Esophagus muscularis mucosa (tissue), 4 donors: ENCODE results near the gene SCN2A. TPM values are rescaled to one million over a fixed set of nuclear protein-coding genes. Genes with fewer than 3 reads are reported as not detected.

Source experiments
- DNase-seq: peaks from one replicate; pipeline ENCODE4 v3.0.0-alpha.2; 2017; ENCODE audit errors: extremely low spot score
- H3K27ac ChIP-seq, 4 donors: fragments of 200-600 bp; sonication (generic); replicated peaks in 1 of 4; 1 replicate in 3 of 4; 2 replicates in 1 of 4; pipeline ENCODE4 v1.5.1; 2016 to 2019; ENCODE audit warnings: mild to moderate bottlenecking in 1 of 4
- H3K27me3 ChIP-seq, 4 donors: fragments of 200-600 bp; sonication (generic); one replicate each; pipeline versions ENCODE4 v1.5.1 to v1.6.0; 2016 to 2019
- H3K36me3 ChIP-seq, 4 donors: fragments of 200-600 bp; sonication (generic); one replicate each; pipeline ENCODE4 v1.5.1; 2016 to 2019
- H3K4me1 ChIP-seq, 4 donors: fragments of 200-600 bp; sonication (generic); one replicate each; pipeline ENCODE4 v1.5.1; 2016 to 2019
- H3K4me3 ChIP-seq, 4 donors: fragments of 200-600 bp; sonication (generic); 1 replicate in 2 of 4; 2 replicates in 2 of 4; pipeline ENCODE4 v1.5.1; 2016 to 2019; ENCODE audit warnings: mild to moderate bottlenecking in 4 of 4, moderate library complexity in 1 of 4
- H3K9me3 ChIP-seq, 4 donors: fragments of 200-600 bp; sonication (generic); 1 replicate in 3 of 4; 2 replicates in 1 of 4; pipeline ENCODE4 v1.5.1; 2016 to 2019
- EP300 ChIP-seq: sonication (generic); formaldehyde crosslinking; IDR thresholded peaks from one replicate; pipeline ENCODE4 v1.6.1; 2017; ENCODE audit warnings: antibody characterized with exemption
- POLR2A ChIP-seq: fragments of 450-650 bp; IDR thresholded peaks from one replicate; pipeline ENCODE4 v1.6.1; 2017; ENCODE audit warnings: antibody characterized with exemption, moderate library complexity, mild to moderate bottlenecking, low read depth
- POLR2AphosphoS5 ChIP-seq, 2 donors: sonication (generic); formaldehyde crosslinking; IDR thresholded peaks; one replicate each; pipeline ENCODE4 v1.6.1; 2017; ENCODE audit warnings: antibody characterized with exemption in 2 of 2
- WGBS: methylation state at CpG from one replicate; pipeline ENCODE4 v1.1.5; 2018; 5-methylcytosine and 5-hydroxymethylcytosine counted together
- intact Hi-C: fragments of 100-400 bp; cut with DNase I; formaldehyde crosslinking; loops from one replicate; pipeline ENCODE4 v1.15.1; 2023
- total RNA-seq, 4 donors: library from RNA; depleted of rRNA; stranded (reverse); fragments of >200 nt; gene quantifications; one replicate each; pipeline versions ENCODE4 v1.1.0 to v1.2.1, GENCODE V29; 2016
- TF ChIP-seq, protein P1 (sequence below), 3 experiments: fragments of 200-600 bp in 2 of 3; fragments of 450-650 bp in 1 of 3; sonication (generic) in 2 of 3; IDR thresholded peaks; one replicate each; pipeline ENCODE4 v1.5.1; 2017 to 2019; ENCODE audit warnings: antibody characterized with exemption in 3 of 3, mild to moderate bottlenecking in 2 of 3, moderate library complexity in 1 of 3

SCN2A gene
- total RNA-seq, 4 donors from 2014 or later: 0.11 to 0.42 (median 0.15) TPM

DNA sequence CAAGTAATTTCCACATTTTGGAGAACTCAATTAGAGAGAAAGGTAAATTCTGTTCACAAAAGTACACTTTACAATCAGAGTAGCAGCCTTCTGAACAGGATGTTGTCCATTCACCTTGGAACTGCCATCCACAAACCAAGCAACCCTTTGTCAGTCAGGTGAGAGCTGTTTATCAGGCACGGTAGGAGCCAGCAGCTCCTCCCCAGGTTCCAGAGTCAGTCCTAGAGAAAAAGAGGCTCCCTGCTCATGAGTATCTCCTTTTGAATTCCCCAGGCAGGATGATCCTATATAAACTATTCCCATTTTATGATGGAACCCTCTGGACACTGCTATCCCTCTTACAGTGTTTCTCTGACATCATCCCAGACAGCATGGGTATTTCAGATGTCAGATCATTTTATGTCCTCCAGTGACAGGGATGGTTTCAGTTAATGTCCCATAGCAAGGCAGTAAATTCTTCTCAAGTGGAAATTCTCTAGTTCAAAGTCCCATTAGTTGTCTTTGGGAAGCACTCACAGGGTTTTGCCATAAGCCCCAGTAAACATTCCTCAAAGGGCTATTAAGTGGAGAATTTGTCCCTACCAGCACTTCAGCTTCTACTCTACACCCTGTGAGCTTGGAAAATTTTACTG, 195.8 kb downstream of the SCN2A start:
- Histone ChIP-seq H3K9me3 (no peaks in the 10 kb centered on the region), H3K27me3 (no peaks in the 10 kb centered on the region), H3K36me3 (no peaks in the 10 kb centered on the region), H3K4me3 (no peak overlapping the region), H3K27ac (no peak overlapping the region), H3K4me1 (no peaks in the 10 kb centered on the region)
- intact Hi-C loops: no loop called here
- no peak for DNase-seq
- TF ChIP-seq EP300 (no peak), POLR2A (no peak), POLR2AphosphoS5 (IDR thresholded peaks at IDR 0.05) (no peak)
- WGBS: 56% methylated on average over 1 of the region's 1 CpG

DNA sequence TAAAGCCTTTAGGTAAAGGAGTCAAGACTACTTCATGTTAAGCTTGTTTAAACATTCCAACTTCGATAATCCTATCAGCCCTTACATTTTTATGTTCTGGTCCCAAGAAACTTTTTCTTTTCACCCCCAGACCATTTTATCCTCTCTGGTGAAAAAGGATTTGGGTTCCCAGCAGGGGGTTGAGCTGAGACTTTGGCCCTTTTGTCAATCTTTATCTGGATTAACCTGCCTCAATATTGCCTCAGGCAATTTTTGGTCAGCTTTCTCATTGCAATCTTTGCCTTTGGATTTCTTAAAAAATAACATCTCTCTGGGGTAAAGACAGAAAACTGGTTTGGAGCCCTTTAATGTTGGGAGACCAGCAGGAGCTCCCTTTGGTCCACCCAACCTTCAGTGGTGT, 196.4 kb downstream of the SCN2A start:
- TF ChIP-seq EP300 (no peak), POLR2A (no peak), POLR2AphosphoS5 (IDR thresholded peaks at IDR 0.05) (no peak)
- TF ChIP-seq, protein P1, sequence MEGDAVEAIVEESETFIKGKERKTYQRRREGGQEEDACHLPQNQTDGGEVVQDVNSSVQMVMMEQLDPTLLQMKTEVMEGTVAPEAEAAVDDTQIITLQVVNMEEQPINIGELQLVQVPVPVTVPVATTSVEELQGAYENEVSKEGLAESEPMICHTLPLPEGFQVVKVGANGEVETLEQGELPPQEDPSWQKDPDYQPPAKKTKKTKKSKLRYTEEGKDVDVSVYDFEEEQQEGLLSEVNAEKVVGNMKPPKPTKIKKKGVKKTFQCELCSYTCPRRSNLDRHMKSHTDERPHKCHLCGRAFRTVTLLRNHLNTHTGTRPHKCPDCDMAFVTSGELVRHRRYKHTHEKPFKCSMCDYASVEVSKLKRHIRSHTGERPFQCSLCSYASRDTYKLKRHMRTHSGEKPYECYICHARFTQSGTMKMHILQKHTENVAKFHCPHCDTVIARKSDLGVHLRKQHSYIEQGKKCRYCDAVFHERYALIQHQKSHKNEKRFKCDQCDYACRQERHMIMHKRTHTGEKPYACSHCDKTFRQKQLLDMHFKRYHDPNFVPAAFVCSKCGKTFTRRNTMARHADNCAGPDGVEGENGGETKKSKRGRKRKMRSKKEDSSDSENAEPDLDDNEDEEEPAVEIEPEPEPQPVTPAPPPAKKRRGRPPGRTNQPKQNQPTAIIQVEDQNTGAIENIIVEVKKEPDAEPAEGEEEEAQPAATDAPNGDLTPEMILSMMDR (IDR thresholded peaks at IDR 0.05): no peak
- Histone ChIP-seq H3K4me1 (peaks cover 0 to 5% (median 3%) of the 10 kb centered on the region in 4 donors), H3K27me3 (no peaks in the 10 kb centered on the region), H3K36me3 (no peaks in the 10 kb centered on the region), H3K9me3 (no peaks in the 10 kb centered on the region), H3K4me3 (no peak overlapping the region), H3K27ac (no peak overlapping the region)
- intact Hi-C loops: no loop called here
- 100% methylated on average over 1 of the region's 1 CpG for WGBS
- no peak for DNase-seq

DNA sequence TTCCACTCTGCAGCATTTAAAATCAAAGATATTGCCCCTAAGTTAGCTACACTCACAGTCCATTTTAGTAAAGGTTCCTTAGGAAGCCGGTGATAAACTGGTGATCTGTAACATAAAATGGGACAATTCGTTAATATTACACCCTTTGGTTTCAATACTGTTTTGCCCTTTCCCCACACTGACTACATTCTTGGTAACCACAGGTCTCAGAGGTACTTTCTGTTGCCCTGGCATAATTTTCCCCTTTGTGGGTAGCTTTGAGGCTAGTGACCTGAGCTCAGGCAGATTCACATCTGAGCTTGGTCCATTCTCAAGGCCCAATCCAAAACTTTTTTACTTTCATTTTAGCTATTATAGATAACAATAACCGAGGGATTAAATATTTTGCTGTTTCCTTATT, 197.3 kb downstream of the SCN2A start:
- intact Hi-C loops: no loop called here
- Histone ChIP-seq H3K4me3 (no peak overlapping the region), H3K27me3 (no peaks in the 10 kb centered on the region), H3K9me3 (no peaks in the 10 kb centered on the region), H3K36me3 (no peaks in the 10 kb centered on the region), H3K27ac (no peak overlapping the region), H3K4me1 (peaks cover 0 to 6% (median 3%) of the 10 kb centered on the region in 4 donors)
- DNase-seq: no peak
- 89% methylated on average over 3 of the region's 3 CpGs for WGBS
- TF ChIP-seq EP300: no peak
- TF ChIP-seq POLR2A: no peak
- TF ChIP-seq, protein P1 (IDR thresholded peaks at IDR 0.05): no peak
- no peak for TF ChIP-seq POLR2AphosphoS5 (IDR thresholded peaks at IDR 0.05)

DNA sequence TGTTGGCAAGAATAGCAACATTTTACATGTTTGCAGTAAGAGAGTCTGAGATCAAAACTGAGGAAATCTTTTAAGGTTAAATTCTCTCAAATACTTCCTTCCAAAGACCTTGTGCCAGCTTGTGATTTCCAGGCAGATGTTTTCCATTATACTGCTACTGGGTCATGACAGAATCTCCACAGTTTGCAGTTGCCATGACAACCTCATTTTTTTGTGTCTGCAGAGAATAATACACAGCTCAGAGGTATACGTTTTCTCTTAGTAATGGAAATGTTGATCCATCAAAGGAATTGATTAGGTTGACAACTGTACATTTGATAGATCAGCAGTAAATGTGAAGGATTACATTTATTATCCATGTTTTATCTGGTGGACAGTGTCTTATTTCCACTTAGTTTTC, 201.2 kb downstream of the SCN2A start:
- Histone ChIP-seq H3K27ac (no peak overlapping the region), H3K36me3 (no peaks in the 10 kb centered on the region), H3K27me3 (no peaks in the 10 kb centered on the region), H3K9me3 (no peaks in the 10 kb centered on the region), H3K4me1 (peaks cover 0 to 14% (median 8%) of the 10 kb centered on the region in 4 donors), H3K4me3 (no peak overlapping the region)
- TF ChIP-seq POLR2A (no peak), POLR2AphosphoS5 (IDR thresholded peaks at IDR 0.05) (no peak), EP300 (no peak)
- TF ChIP-seq, protein P1 (IDR thresholded peaks at IDR 0.05): no peak
- WGBS: 5% methylated on average over 1 of the region's 1 CpG
- no peak for DNase-seq
- intact Hi-C loops: no loop called here

Other genes starting within 250 kb of the SCN2A start
- gene SCN3A, start 35.4 kb upstream of the SCN2A start, total RNA-seq: 1 to 10 TPM; 1.2 to 2.1 (median 1.7) TPM
- gene CSRNP3, start 230.3 kb downstream of the SCN2A start, total RNA-seq: 1 to 10 TPM; 1.8 to 4.4 (median 2.4) TPM